Keratinocyte (primary cell): Measurements from ENCODE around the gene ACTN4. TPM values are rescaled to one million over a fixed set of nuclear protein-coding genes. Genes with fewer than 3 reads are reported as not detected.

Experiments used
- DNase-seq: peaks from one replicate; pipeline ENCODE4 v3.0.0-alpha.2; 2011; ENCODE audit warnings: low read depth, missing footprints, low spot score
- FAIRE-seq: peaks from 2 replicates; lab custom pipeline; 2011; peaks lifted over from hg19 to GRCh38; lab: Jason Lieb, UNC
- H2AFZ ChIP-seq: 2 replicates; pipeline ENCODE4 v1.6.0; 2012; ENCODE audit warnings: low read length, control low read depth, inconsistent platforms; ENCODE audit not compliant: control insufficient read depth
- H3K27ac ChIP-seq: 2 replicates; pipeline ENCODE4 v1.5.1; 2011; ENCODE audit warnings: low read length; ENCODE audit not compliant: control insufficient read depth, insufficient read depth
- H3K27me3 ChIP-seq: 3 replicates; pipeline ENCODE4 v1.6.0; 2011; ENCODE audit warnings: low read length; ENCODE audit not compliant: control insufficient read depth, insufficient read depth; ENCODE audit errors: extremely low read depth
- H3K36me3 ChIP-seq, 2 experiments: 2 replicates in 1 of 2; 3 replicates in 1 of 2; pipeline ENCODE4 v1.5.1; 2011; ENCODE audit warnings: low read length in 2 of 2, mild to moderate bottlenecking in 1 of 2; ENCODE audit not compliant: control insufficient read depth in 2 of 2, insufficient read depth in 2 of 2; ENCODE audit errors: extremely low read depth in 1 of 2
- H3K4me1 ChIP-seq: 3 replicates; pipeline ENCODE4 v1.5.1; 2011; ENCODE audit warnings: low read length; ENCODE audit not compliant: control insufficient read depth, insufficient read depth; ENCODE audit errors: extremely low read depth
- H3K4me2 ChIP-seq: 3 replicates; pipeline ENCODE4 v1.6.0; 2011; ENCODE audit warnings: low read depth, low read length; ENCODE audit not compliant: control insufficient read depth, insufficient read depth; ENCODE audit errors: extremely low read depth
- H3K4me3 ChIP-seq, 3 experiments: fragments of 200-600 bp in 1 of 3; sonication (generic) in 1 of 3; 2 replicates in 2 of 3; 3 replicates in 1 of 3; pipeline ENCODE4 v1.5.1; 2011 to 2016; ENCODE audit warnings: low read length in 3 of 3, mild to moderate bottlenecking in 3 of 3, control low read depth in 2 of 3, inconsistent platforms in 1 of 3, low read depth in 1 of 3, mixed read lengths in 1 of 3, mixed run types in 1 of 3, moderate library complexity in 1 of 3; ENCODE audit not compliant: control insufficient read depth in 2 of 3, insufficient read depth in 2 of 3; ENCODE audit errors: extremely low read depth in 1 of 3
- H3K79me2 ChIP-seq: 2 replicates; pipeline ENCODE4 v1.6.0; 2012; ENCODE audit warnings: low read length; ENCODE audit not compliant: control insufficient read depth, insufficient read depth
- H3K9ac ChIP-seq: 3 replicates; pipeline ENCODE4 v1.6.0; 2011; ENCODE audit warnings: low read length; ENCODE audit not compliant: control insufficient read depth, insufficient read depth; ENCODE audit errors: extremely low read depth
- H3K9me1 ChIP-seq: 3 replicates; pipeline ENCODE4 v1.6.0; 2011; ENCODE audit warnings: low read length; ENCODE audit not compliant: control insufficient read depth, insufficient read depth; ENCODE audit errors: extremely low read depth
- H3K9me3 ChIP-seq: 2 replicates; pipeline ENCODE4 v1.5.1; 2012; ENCODE audit warnings: low read depth, low read length; ENCODE audit not compliant: control insufficient read depth
- H4K20me1 ChIP-seq: 3 replicates; pipeline ENCODE4 v1.6.0; 2011; ENCODE audit warnings: low read length; ENCODE audit not compliant: control insufficient read depth, insufficient read depth; ENCODE audit errors: extremely low read depth
- EZH2 ChIP-seq: IDR thresholded peaks from one replicate; pipeline ENCODE4 v1.6.1; 2012; ENCODE audit warnings: inconsistent platforms, mild to moderate bottlenecking, low read length, moderate library complexity
- dilution Hi-C: fragments of 300-500 bp; cut with MboI; formaldehyde crosslinking; loops from one replicate; pipeline ENCODE4 v1.7.0; 2020; ENCODE audit warnings: low sequenced_read_pairs; ENCODE audit not compliant: extremely low pct_ligation_motif_present
- polyA plus RNA-seq, 5 experiments: library from polyadenylated mRNA; depleted of rRNA in 3 of 5; stranded (reverse) in 3 of 5; stranded (forward) in 1 of 5; unstranded in 1 of 5; fragments of >200 nt; gene quantifications; 1 replicate in 1 of 5; 2 replicates in 3 of 5; 3 replicates in 1 of 5; pipeline versions ENCODE4 v1.2.1 to v1.2.3, GENCODE V29; 2011 to 2012; ENCODE audit warnings: missing spikeins in 2 of 5, low read depth in 1 of 5, low replicate concordance in 1 of 5
- TF ChIP-seq, protein P1 (sequence below), 3 experiments: IDR thresholded peaks in 1 of 3; conservative IDR thresholded peaks in 1 of 3; optimal IDR thresholded peaks in 1 of 3; 2 replicates in 2 of 3; 3 replicates in 1 of 3; pipeline versions ENCODE3 to v1.5.1; 2011; ENCODE audit warnings: low read length in 3 of 3, mild to moderate bottlenecking in 3 of 3, moderate library complexity in 2 of 3, control low read depth in 1 of 3, inconsistent platforms in 1 of 3; ENCODE audit not compliant: insufficient read depth in 2 of 3; ENCODE audit errors: extremely low read depth in 1 of 3

The ACTN4 gene
- polyA plus RNA-seq, 1 donor (not counting 4 experiments of a cell fraction or from before 2014, with no cell fraction given), result 463 TPM

DNA sequence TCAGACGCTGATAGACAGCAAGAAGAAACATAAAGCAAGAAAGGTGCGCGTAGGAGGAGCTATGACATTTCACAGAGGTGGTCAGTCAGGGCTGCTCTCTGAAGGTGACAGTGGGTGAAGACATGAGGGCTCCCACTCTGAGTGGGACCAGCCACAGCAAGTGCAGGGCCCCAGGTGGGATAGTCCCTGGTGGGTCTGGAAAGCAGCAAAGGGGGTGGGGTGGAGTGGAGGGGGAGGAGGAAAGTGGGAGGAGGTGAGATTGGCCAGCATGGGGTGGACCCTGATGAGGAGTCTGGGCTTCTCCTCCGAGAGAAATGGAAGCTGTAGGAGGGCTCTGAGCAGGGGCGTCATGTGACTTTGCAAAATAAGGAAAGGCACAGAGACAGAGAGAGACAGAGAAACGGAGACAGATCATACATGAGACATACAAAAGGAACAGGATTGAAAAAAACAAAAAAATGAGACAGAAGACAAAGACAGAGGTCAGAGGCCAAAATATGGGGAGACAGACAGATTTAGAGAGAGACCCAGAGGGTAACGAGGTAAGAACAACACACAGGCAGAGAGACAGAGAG lies 32.4 kb upstream of the ACTN4 start:
- Histone ChIP-seq H3K79me2 (peaks cover 12% of the 10 kb centered on the region), H3K4me2 (no peak overlapping the region), H3K27me3 (no peaks in the 10 kb centered on the region), H4K20me1 (no peaks in the 10 kb centered on the region), H2AFZ (no peak overlapping the region), H3K27ac (no peak overlapping the region), H3K4me1 (peaks cover 10% of the 10 kb centered on the region), H3K9ac (no peak overlapping the region), H3K4me3 (no peak overlapping the region), H3K9me3 (no peaks in the 10 kb centered on the region), H3K36me3 (peaks cover 0 to under 1% of the 10 kb centered on the region in 2 experiments), H3K9me1 (no peaks in the 10 kb centered on the region)
- dilution Hi-C loops, result no loop called here
- no peak for FAIRE-seq
- TF ChIP-seq, protein P1, sequence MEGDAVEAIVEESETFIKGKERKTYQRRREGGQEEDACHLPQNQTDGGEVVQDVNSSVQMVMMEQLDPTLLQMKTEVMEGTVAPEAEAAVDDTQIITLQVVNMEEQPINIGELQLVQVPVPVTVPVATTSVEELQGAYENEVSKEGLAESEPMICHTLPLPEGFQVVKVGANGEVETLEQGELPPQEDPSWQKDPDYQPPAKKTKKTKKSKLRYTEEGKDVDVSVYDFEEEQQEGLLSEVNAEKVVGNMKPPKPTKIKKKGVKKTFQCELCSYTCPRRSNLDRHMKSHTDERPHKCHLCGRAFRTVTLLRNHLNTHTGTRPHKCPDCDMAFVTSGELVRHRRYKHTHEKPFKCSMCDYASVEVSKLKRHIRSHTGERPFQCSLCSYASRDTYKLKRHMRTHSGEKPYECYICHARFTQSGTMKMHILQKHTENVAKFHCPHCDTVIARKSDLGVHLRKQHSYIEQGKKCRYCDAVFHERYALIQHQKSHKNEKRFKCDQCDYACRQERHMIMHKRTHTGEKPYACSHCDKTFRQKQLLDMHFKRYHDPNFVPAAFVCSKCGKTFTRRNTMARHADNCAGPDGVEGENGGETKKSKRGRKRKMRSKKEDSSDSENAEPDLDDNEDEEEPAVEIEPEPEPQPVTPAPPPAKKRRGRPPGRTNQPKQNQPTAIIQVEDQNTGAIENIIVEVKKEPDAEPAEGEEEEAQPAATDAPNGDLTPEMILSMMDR (optimal IDR thresholded peaks at IDR 0.05 in 1 of 3, IDR thresholded peaks at IDR 0.05 in 1 of 3, conservative IDR thresholded peaks at IDR 0.05 in 1 of 3; ENCODE audit: extremely low read depth in 1 of 3, insufficient read depth in 2 of 3, low read length in 3 of 3), result no peak
- TF ChIP-seq EZH2, result no peak
- DNase-seq, result no peak

DNA sequence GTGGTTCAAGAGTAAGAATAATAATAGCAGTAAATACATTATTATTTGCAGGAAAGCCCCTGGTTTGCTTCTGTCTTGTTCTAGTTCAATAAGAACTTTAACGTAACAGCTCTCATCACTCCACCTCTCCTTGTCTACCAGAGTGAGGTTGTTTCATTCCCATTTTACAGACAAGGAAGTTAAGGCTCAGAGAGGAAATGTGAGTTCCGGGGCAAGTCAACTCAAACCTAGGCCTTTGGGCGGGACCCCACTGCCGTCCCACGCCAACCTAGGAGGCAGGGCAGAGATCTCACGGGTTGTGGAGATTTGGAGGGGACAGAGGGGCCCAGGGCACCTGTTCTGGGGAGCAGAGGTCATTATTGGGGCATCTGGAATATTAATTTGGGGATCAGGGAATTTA lies 31.2 kb upstream of the ACTN4 start:
- dilution Hi-C loops, result no loop called here
- Histone ChIP-seq H3K4me1 (peaks cover 13% of the 10 kb centered on the region), H3K4me3 (no peak overlapping the region), H3K79me2 (peaks cover 19% of the 10 kb centered on the region), H3K9me3 (no peaks in the 10 kb centered on the region), H3K27ac (no peak overlapping the region), H3K9ac (no peak overlapping the region), H2AFZ (no peak overlapping the region), H3K36me3 (peaks cover 2 to 11% of the 10 kb centered on the region in 2 experiments), H3K4me2 (no peak overlapping the region), H3K27me3 (no peaks in the 10 kb centered on the region), H3K9me1 (no peaks in the 10 kb centered on the region), H4K20me1 (no peaks in the 10 kb centered on the region)
- FAIRE-seq (no peak), DNase-seq (no peak)
- TF ChIP-seq, protein P1 (optimal IDR thresholded peaks at IDR 0.05 in 1 of 3, IDR thresholded peaks at IDR 0.05 in 1 of 3, conservative IDR thresholded peaks at IDR 0.05 in 1 of 3; ENCODE audit: extremely low read depth in 1 of 3, insufficient read depth in 2 of 3, low read length in 3 of 3), result no peak
- no peak for TF ChIP-seq EZH2
